Endothelial cell (in vitro differentiated cells): ENCODE results near the gene EXOC3L4. TPM values are rescaled to one million over a fixed set of nuclear protein-coding genes. Genes with fewer than 3 reads are reported as not detected.

Experiments used
- DNase-seq: peaks from one replicate; pipeline ENCODE4 v3.0.0; 2021; ENCODE audit warnings: low spot score
- H3K27ac Mint-ChIP-seq: one replicate; pipeline ENCODE4 v1.8.0; 2021; ENCODE audit warnings: mixed read lengths, inconsistent platforms; ENCODE audit not compliant: unreplicated experiment
- H3K27me3 Mint-ChIP-seq: one replicate; pipeline ENCODE4 v1.8.0; 2021; ENCODE audit warnings: mild to moderate bottlenecking, moderate library complexity, mixed read lengths, inconsistent platforms; ENCODE audit not compliant: unreplicated experiment
- H3K36me3 Mint-ChIP-seq: one replicate; pipeline ENCODE4 v1.8.0; 2021; ENCODE audit warnings: mild to moderate bottlenecking, low read depth, mixed read lengths, inconsistent platforms; ENCODE audit not compliant: unreplicated experiment
- H3K4me1 Mint-ChIP-seq: one replicate; pipeline ENCODE4 v1.8.0; 2021; ENCODE audit warnings: mild to moderate bottlenecking, mixed read lengths, inconsistent platforms; ENCODE audit not compliant: unreplicated experiment
- H3K4me3 Mint-ChIP-seq: one replicate; pipeline ENCODE4 v1.8.0; 2021; ENCODE audit warnings: mild to moderate bottlenecking, mixed read lengths, inconsistent platforms; ENCODE audit not compliant: unreplicated experiment
- H3K9me3 Mint-ChIP-seq: one replicate; pipeline ENCODE4 v1.8.0; 2021; ENCODE audit warnings: mixed read lengths, inconsistent platforms; ENCODE audit not compliant: unreplicated experiment
- CTCF ChIP-seq: fragments of 200-600 bp; sonication (generic); IDR thresholded peaks from one replicate; pipeline ENCODE4 v1.5.0; 2021; ENCODE audit warnings: antibody characterized with exemption; ENCODE audit not compliant: unreplicated experiment
- total RNA-seq: library from RNA; stranded (reverse); fragmentation: NEBNext Ultra II Directional; extraction: Animal tissue kit (Norgen Biotek cat#: 25700); gene quantifications from one replicate; pipeline ENCODE4 v1.2.1, GENCODE V29; 2021; ENCODE audit not compliant: unreplicated experiment

Gene EXOC3L4
- total RNA-seq, 1 donor from 2014 or later = not detected

DNA sequence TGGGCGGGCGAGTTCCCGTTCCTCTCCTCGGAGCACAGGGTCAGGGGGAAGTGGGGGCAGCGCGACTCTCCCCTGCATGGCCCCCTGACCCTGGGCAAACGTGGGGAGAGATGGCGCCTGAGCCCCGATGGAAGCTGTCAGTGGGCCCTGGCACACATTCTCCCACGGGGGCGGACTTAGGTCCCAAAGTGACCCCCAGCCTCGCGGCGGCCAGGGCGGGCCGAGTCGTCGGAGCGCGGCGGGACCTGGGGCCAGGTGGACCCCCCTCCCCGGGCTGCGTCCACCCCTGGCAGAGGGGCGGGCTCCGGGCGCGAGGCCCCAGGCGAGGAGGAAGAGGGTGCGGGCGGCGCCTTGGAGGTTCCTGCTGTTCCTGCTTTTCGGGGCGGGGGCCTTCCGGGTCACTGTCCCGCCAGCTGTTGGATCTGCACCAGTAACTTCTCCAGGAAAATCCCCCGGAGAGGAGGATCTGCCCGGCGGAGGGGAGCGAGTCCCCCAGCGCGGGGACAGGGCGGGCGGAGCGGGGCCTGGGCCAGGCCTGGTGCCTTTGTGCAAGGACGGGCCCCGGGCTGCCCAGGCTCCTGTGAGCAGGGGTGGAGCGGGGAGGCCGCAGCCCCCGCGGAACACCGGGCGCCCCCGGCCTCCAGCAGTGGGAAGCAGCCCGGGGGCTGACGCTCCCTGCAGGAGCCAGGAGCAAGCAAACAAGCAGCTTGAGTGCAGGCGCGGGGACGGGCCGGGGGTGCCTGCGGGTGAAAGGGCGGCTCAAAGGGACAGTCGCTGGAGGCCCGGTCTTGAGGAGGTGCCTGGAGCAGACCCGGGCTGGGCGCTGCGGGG, 44.0 kb downstream of the EXOC3L4 start:
- H3K27ac Mint-ChIP-seq = no peak overlapping the region
- no peak for TF ChIP-seq CTCF
- H3K9me3 Mint-ChIP-seq = no peaks in the 10 kb centered on the region
- peaks cover 9% of the 10 kb centered on the region for H3K4me1 Mint-ChIP-seq
- H3K4me3 Mint-ChIP-seq = no peak overlapping the region
- peaks cover 12% of the 10 kb centered on the region for H3K27me3 Mint-ChIP-seq
- DNase-seq = no peak
- peaks cover 27% of the 10 kb centered on the region for H3K36me3 Mint-ChIP-seq

GRCh38 chr14:103139132-103140025, 44.9 kb downstream of the EXOC3L4 start:
- Mint-ChIP-seq H3K4me1 (peaks cover 9% of the 10 kb centered on the region), H3K27me3 (peaks cover 11% of the 10 kb centered on the region), H3K9me3 (no peaks in the 10 kb centered on the region), H3K4me3 (no peak overlapping the region), H3K27ac (no peak overlapping the region), H3K36me3 (peaks cover 19% of the 10 kb centered on the region)
- DNase-seq = no peak
- TF ChIP-seq CTCF = no peak

- Mint-ChIP-seq H3K4me3 (no peak overlapping the region), H3K4me1 (peaks cover 9% of the 10 kb centered on the region), H3K27ac (no peak overlapping the region), H3K27me3 (peaks cover 7% of the 10 kb centered on the region), H3K9me3 (no peaks in the 10 kb centered on the region), H3K36me3 (peaks cover 11% of the 10 kb centered on the region)
- TF ChIP-seq CTCF = no peak
- no peak for DNase-seq
These were observed 46.0 kb downstream of the EXOC3L4 start for GRCh38 chr14:103140316-103141109.

DNA sequence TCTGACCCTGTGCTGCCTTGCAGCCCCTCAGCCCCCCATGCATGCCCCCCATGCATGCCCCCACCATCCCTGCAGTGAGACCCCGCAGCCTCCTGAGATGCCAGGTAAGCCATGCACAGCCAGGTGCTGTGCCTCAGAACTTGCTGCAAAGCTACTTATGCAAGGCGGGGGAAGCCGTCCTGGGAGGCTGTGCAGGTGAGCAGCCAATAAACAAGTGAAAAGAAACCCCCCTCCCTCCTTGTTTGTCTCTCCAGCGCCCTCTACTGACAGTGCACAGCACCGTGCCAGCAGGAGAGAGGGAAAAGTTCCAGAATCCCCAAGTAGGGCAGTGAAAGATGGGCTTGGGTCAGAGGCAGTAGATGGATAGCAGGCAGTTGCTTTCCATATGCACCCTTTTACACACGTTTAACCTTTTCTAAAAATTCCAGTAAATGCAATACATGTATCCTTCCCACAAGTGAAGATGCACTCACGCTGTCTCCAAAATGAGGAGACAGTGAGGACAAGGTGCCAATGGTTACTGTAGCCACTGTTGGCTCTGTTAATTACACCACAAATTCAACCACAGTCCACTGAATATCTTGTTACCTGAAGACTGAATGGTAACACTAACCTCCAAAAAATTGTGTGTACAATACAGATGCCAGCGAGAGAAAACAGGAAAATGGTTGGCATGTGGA, 46.7 kb downstream of the EXOC3L4 start:
- Mint-ChIP-seq H3K27ac (peak overlapping the region; percentile 7), H3K4me3 (no peak overlapping the region), H3K9me3 (no peaks in the 10 kb centered on the region), H3K4me1 (peaks cover 9% of the 10 kb centered on the region), H3K36me3 (peaks cover 10% of the 10 kb centered on the region), H3K27me3 (peaks cover 7% of the 10 kb centered on the region)
- TF ChIP-seq CTCF = peak; percentile 66
- DNase-seq = peak; percentile 69
